GM21360 (cell line): ENCODE measurements around the gene NDUFC2.
"Not testable (repeated sequence)": the region's sequence is repeated elsewhere in the genome, so short reads cannot be mapped to it uniquely, and the experiment has no call there.

Source experiments
- ATAC-seq: cut with Tn5 transposase; IDR thresholded peaks from one replicate; pipeline ENCODE4 v1.9.1; 2021; ENCODE audit warnings: mild to moderate bottlenecking, moderate library complexity; ENCODE audit not compliant: unreplicated experiment

The NDUFC2 gene

DNA sequence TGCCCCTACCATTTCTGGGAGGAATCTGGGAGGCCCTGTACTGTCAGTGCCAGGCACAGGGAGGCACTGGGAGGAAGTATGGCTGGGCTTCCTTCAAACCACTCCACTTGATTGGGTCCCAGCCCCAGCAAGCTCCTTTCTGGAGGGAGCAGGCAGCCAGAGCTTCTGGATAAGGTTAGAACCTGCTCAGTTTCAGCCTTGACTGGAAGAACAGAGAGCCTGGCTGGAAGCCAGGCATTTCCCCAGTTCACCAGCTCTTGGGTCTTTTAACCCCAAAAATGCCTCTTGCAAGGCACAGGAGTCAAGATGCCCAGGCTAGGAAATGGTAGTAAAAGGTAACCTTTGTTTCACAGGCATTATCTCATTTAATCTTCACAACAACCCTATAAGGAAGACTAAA is 47.6 kb downstream of the NDUFC2 start:
- no peak for ATAC-seq

DNA sequence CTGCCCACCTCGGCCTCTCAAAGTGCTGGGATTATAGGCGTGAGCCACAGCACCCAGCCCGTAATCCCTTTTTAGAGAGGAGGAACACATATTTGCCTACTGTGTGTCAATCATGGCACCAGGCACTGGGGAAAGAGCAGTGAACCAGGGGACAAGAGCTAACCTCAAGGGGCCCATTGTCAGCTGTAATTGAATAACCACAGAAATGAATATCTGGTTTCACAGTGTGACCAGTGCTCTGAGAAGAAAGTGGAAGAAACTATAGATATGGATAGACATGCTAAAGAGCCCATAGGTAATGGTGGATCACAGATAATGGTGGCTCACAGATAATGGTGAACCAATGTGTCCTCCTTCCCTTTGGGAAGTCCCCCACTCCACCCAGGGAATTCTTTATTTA is 48.0 kb downstream of the NDUFC2 start:
- no peak for ATAC-seq

DNA sequence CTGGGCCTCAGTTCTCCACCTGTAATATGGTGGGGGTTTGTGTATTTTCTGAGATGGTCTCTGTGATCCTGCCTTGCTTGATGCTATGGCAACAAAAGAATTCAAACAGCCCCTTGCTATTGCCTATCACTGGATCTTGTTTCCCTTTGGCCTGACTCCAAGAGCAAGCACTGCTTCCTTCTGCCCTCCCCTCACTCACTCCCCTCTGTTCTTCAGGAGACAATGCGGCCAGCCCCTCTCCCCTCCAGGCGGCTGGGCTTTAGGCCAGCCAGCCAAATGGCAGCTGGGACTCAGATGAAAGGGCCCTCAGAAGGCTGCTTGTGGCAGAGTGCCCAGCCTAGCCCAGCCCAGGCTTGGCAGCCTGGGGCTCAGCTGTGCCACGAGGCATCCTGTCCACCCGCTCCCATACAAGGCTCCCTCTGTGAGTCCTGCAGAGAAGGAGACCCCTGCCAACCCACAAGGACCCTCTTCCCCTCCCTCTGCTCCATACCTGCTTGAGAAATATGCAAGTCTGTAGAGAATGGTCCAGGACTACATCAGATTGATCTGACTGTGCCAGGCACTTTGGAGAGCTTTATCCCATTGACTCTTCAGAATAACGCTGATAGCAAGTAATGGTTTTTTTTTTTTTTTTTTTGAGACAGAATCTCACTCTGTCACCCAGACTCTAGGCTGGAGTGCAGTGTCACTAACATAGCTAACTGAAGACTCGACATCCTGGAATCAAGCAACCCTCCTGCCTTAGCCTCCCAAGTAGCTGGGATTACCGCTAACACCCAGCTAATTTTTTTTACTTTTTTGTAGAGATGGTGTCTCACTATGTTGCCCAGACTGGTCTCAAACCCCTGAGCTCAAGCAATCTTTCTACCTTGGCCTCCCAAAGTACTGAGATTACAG is 49.0 kb downstream of the NDUFC2 start:
- ATAC-seq, result no peak

DNA sequence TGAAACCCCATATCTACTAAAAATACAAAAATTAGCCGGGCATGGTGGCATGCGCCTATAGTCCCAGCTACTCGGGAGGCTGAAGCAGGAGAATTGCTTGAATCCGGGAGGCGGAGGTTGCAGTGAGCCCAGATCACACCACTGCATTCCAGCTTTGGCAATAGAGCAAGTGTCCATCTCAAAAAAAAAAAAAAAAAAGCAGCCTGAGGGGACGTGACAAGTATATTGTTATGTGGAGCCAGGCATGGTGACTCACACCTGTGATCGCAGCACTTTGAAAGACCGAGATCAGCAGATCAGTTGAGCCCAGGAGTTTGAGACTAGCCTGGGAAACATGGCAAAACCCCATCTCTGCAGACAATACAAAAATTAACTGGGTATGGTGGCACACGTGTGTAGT is 51.2 kb downstream of the NDUFC2 start:
- ATAC-seq, result not testable (repeated sequence)

DNA sequence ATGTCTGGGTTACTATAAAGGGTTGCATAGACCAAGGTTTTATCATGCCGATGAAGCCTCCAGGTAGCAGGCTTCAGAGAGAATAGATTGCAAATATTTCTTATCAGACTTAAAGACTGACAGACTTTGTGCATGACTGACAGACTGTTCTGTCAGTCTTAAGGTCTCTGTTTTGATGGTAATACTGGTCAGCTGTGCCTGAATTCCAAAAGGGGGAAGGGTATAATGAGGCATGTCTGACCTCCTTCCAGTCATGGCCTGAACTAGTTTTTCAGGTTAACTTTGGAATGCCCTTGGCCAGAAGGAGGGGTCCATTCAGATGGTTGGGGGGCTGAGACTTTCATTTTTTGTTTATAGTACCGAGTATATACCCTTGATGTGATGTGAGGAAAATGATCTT is 51.9 kb downstream of the NDUFC2 start:
- ATAC-seq, result no peak

- no peak for ATAC-seq
Observed at GRCh38 chr11:78025378-78025777, 54.3 kb downstream of the NDUFC2 start.

GRCh38 chr11:78023426-78023825 is 56.2 kb downstream of the NDUFC2 start:
- ATAC-seq, result no peak

GRCh38 chr11:78022397-78023396 is 57.0 kb downstream of the NDUFC2 start, which contains the start of gene KCTD14:
Gene KCTD14, minus strand, starts transcription at chr11:78023276. Its CDS starts 27 bp downstream, at chr11:78023249.
- ATAC-seq, result no peak

DNA sequence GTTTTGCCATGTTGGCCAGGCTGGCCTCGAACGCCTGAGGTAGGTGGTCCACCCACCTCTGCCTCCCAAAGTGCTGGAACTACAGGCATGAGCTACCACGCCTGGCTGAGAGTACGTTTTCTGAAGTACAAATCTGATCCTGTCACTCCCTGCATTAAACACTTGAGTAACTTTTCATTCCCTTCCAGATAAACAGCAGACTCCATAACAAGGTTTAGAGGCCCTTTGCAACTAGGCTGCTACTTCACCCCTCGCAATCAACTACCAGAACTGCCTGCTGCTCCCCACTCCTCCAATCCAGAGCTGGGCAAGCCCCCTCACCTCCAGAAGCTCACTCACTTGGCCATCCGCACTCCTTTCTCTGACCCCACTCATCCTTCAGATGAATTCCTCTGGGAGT is 58.1 kb downstream of the NDUFC2 start:
- ATAC-seq, result no peak

GRCh38 chr11:78020246-78020645 is 59.4 kb downstream of the NDUFC2 start:
- no peak for ATAC-seq

DNA sequence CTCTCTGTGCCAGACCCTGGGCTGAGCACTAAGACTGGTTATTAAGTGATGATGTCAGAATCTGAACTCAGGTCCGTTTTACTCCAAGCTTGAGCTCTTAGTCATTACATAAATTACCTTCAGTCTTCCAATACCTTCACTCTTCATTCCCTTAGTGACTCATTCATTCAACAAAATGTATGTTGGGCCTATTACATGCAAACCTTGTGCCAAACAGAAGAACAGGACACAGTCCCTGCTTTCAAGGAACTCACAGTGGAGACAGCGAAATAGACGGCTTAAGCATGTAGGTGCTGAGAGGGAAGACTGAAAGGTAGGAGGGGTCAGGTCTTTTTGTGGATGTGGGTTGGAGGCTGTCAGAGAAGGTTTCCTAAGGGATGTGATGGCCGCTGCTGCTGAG is 59.9 kb downstream of the NDUFC2 start:
- ATAC-seq, result no peak
